Mucosa of stomach (tissue), 1 donor: ENCODE measurements around the gene MCC.
"Not testable (repeated sequence)": the region's sequence is repeated elsewhere in the genome, so short reads cannot be mapped to it uniquely, and the experiment has no call there.

Experiments used
- H3K27me3 ChIP-seq: one replicate; pipeline ENCODE4 v1.7.0; 2013; ENCODE audit warnings: mild to moderate bottlenecking, low read length; ENCODE audit not compliant: control insufficient read depth, insufficient read depth
- H3K36me3 ChIP-seq: one replicate; pipeline ENCODE4 v1.7.0; 2013; ENCODE audit warnings: low read length; ENCODE audit not compliant: control insufficient read depth, insufficient read depth
- H3K4me1 ChIP-seq: one replicate; pipeline ENCODE4 v1.7.0; 2013; ENCODE audit warnings: mild to moderate bottlenecking, low read length; ENCODE audit not compliant: control insufficient read depth, insufficient read depth
- H3K4me3 ChIP-seq: one replicate; pipeline ENCODE4 v1.7.0; 2013; ENCODE audit warnings: low read length
- H3K9ac ChIP-seq: one replicate; pipeline ENCODE4 v1.7.0; 2013; ENCODE audit warnings: mild to moderate bottlenecking, low read length, moderate library complexity
- H3K9me3 ChIP-seq: one replicate; pipeline ENCODE4 v1.7.0; 2013; ENCODE audit warnings: mild to moderate bottlenecking, low read length, moderate library complexity; ENCODE audit not compliant: control insufficient read depth
- donor health status: Pancreatic carcinoma.

Gene MCC

GRCh38 chr5:113487416-113487780, 855 bp downstream of the MCC start:
- peak overlapping the region; percentile 65 for H3K4me3 ChIP-seq
- peaks cover 3% of the 10 kb centered on the region for H3K9me3 ChIP-seq
- no peak overlapping the region for H3K9ac ChIP-seq
- peaks cover 16% of the 10 kb centered on the region for H3K4me1 ChIP-seq
- no peaks in the 10 kb centered on the region for H3K36me3 ChIP-seq
- peaks cover 41% of the 10 kb centered on the region for H3K27me3 ChIP-seq

- Histone ChIP-seq H3K9me3 (no peaks in the 10 kb centered on the region), H3K36me3 (no peaks in the 10 kb centered on the region), H3K4me1 (no peaks in the 10 kb centered on the region), H3K9ac (no peak overlapping the region), H3K27me3 (no peaks in the 10 kb centered on the region), H3K4me3 (no peak overlapping the region)
These were observed 8.0 kb downstream of the MCC start for GRCh38 chr5:113480243-113480642.

GRCh38 chr5:113478691-113479090, 9.6 kb downstream of the MCC start:
- no peaks in the 10 kb centered on the region for H3K27me3 ChIP-seq
- no peaks in the 10 kb centered on the region for H3K4me1 ChIP-seq
- H3K4me3 ChIP-seq: no peak overlapping the region
- H3K9ac ChIP-seq: no peak overlapping the region
- no peaks in the 10 kb centered on the region for H3K36me3 ChIP-seq
- H3K9me3 ChIP-seq: no peaks in the 10 kb centered on the region

- Histone ChIP-seq H3K9me3 (no peaks in the 10 kb centered on the region), H3K4me3 (no peak overlapping the region), H3K36me3 (no peaks in the 10 kb centered on the region), H3K4me1 (no peaks in the 10 kb centered on the region), H3K9ac (no peak overlapping the region), H3K27me3 (no peaks in the 10 kb centered on the region)
These were observed 14.0 kb downstream of the MCC start for GRCh38 chr5:113474100-113474728.

GRCh38 chr5:113463032-113463431, 25.2 kb downstream of the MCC start:
- Histone ChIP-seq H3K9ac (no peak overlapping the region), H3K4me1 (no peaks in the 10 kb centered on the region), H3K4me3 (no peak overlapping the region), H3K27me3 (no peaks in the 10 kb centered on the region), H3K36me3 (no peaks in the 10 kb centered on the region), H3K9me3 (no peaks in the 10 kb centered on the region)

GRCh38 chr5:113457106-113457505, 31.1 kb downstream of the MCC start:
- not testable (repeated sequence) for H3K4me1 ChIP-seq, H3K4me3 ChIP-seq, H3K9ac ChIP-seq, H3K27me3 ChIP-seq, H3K9me3 ChIP-seq, H3K36me3 ChIP-seq

GRCh38 chr5:113452941-113453340, 35.3 kb downstream of the MCC start:
- Histone ChIP-seq H3K9me3 (no peaks in the 10 kb centered on the region), H3K4me3 (no peak overlapping the region), H3K36me3 (no peaks in the 10 kb centered on the region), H3K9ac (no peak overlapping the region), H3K4me1 (no peaks in the 10 kb centered on the region), H3K27me3 (no peaks in the 10 kb centered on the region)

GRCh38 chr5:113451797-113452196, 36.5 kb downstream of the MCC start:
- Histone ChIP-seq H3K9me3 (no peaks in the 10 kb centered on the region), H3K4me1 (no peaks in the 10 kb centered on the region), H3K4me3 (no peak overlapping the region), H3K36me3 (no peaks in the 10 kb centered on the region), H3K27me3 (no peaks in the 10 kb centered on the region), H3K9ac (no peak overlapping the region)

GRCh38 chr5:113450929-113451328, 37.3 kb downstream of the MCC start:
- Histone ChIP-seq H3K36me3 (no peaks in the 10 kb centered on the region), H3K9ac (no peak overlapping the region), H3K4me1 (no peaks in the 10 kb centered on the region), H3K4me3 (no peak overlapping the region), H3K27me3 (no peaks in the 10 kb centered on the region), H3K9me3 (no peaks in the 10 kb centered on the region)

GRCh38 chr5:113450462-113450861, 37.8 kb downstream of the MCC start:
- no peaks in the 10 kb centered on the region for H3K36me3 ChIP-seq
- no peak overlapping the region for H3K9ac ChIP-seq
- H3K4me3 ChIP-seq: no peak overlapping the region
- H3K27me3 ChIP-seq: no peaks in the 10 kb centered on the region
- no peaks in the 10 kb centered on the region for H3K4me1 ChIP-seq
- no peaks in the 10 kb centered on the region for H3K9me3 ChIP-seq

- H3K9ac ChIP-seq: no peak overlapping the region
- no peaks in the 10 kb centered on the region for H3K9me3 ChIP-seq
- no peaks in the 10 kb centered on the region for H3K27me3 ChIP-seq
- H3K36me3 ChIP-seq: no peaks in the 10 kb centered on the region
- H3K4me1 ChIP-seq: no peaks in the 10 kb centered on the region
- no peak overlapping the region for H3K4me3 ChIP-seq
These were observed 40.0 kb downstream of the MCC start for GRCh38 chr5:113448252-113448651.

GRCh38 chr5:113447498-113448050, 40.7 kb downstream of the MCC start:
- H3K36me3 ChIP-seq: no peaks in the 10 kb centered on the region
- no peaks in the 10 kb centered on the region for H3K4me1 ChIP-seq
- H3K4me3 ChIP-seq: no peak overlapping the region
- no peaks in the 10 kb centered on the region for H3K9me3 ChIP-seq
- H3K27me3 ChIP-seq: no peaks in the 10 kb centered on the region
- H3K9ac ChIP-seq: no peak overlapping the region
